PC-9 (cell line): ENCODE results near the gene LAMTOR4. TPM values are rescaled to one million over a fixed set of nuclear protein-coding genes. Genes with fewer than 3 reads are reported as not detected.

Experiments used
- BruUV-seq: library from RNA; stranded (reverse); fragments of 400-500 nt; replicated peaks from 2 replicates; lab custom pipeline; 2021; lab: Mats Ljungman, UMichigan
- CTCF ChIA-PET: fragments of 300-600 bp; sonication (Branson Sonifier 250); formaldehyde crosslinking; loops from one replicate; lab custom pipeline; 2022; ENCODE audit warnings: antibody characterized with exemption; lab: Charles Lee
- POLR2A ChIA-PET: fragments of 300-600 bp; sonication (Branson Sonifier 250); formaldehyde crosslinking; loops from one replicate; lab custom pipeline; 2022; ENCODE audit warnings: antibody characterized with exemption; ENCODE audit not compliant: unreplicated experiment; lab: Charles Lee
- DNase-seq, 2 experiments: peaks; one replicate each; pipeline versions ENCODE4 v3.0.0 to v3.0.0-alpha.2; 2015 to 2022; ENCODE audit warnings: mixed read lengths in 1 of 2
- H2AFZ ChIP-seq: fragments of 200-600 bp; sonication (generic); 2 replicates; pipeline ENCODE4 v1.8.1; 2017; ENCODE audit warnings: antibody characterized with exemption
- H3F3A ChIP-seq: fragments of 200-600 bp; sonication (generic); 2 replicates; pipeline ENCODE4 v1.8.1; 2017; ENCODE audit warnings: antibody characterized with exemption, mild to moderate bottlenecking, low read depth; ENCODE audit not compliant: insufficient read depth
- H3K27ac ChIP-seq: fragments of 200-600 bp; sonication (generic); 2 replicates; pipeline ENCODE4 v1.6.1; 2016; ENCODE audit warnings: mixed run types
- H3K27me3 ChIP-seq: fragments of 200-600 bp; sonication (generic); 2 replicates; pipeline ENCODE4 v1.6.1; 2016; ENCODE audit warnings: low read depth, mixed run types; ENCODE audit not compliant: insufficient read depth
- H3K36me3 ChIP-seq: fragments of 200-600 bp; sonication (generic); 2 replicates; pipeline ENCODE4 v1.6.1; 2016; ENCODE audit warnings: low read depth, mixed run types
- H3K4me1 ChIP-seq: fragments of 200-600 bp; sonication (generic); replicated peaks from 2 replicates; pipeline ENCODE4 v1.6.1; 2016; ENCODE audit warnings: mixed run types; ENCODE audit not compliant: insufficient read depth
- H3K4me2 ChIP-seq: fragments of 200-600 bp; sonication (generic); 2 replicates; pipeline ENCODE4 v1.6.1; 2017; ENCODE audit warnings: mixed run types
- H3K4me3 ChIP-seq: fragments of 200-600 bp; sonication (generic); 2 replicates; pipeline ENCODE4 v1.6.1; 2016; ENCODE audit warnings: mixed run types
- H3K79me2 ChIP-seq: fragments of 200-600 bp; sonication (generic); 2 replicates; pipeline ENCODE4 v1.6.1; 2017; ENCODE audit warnings: low read depth, mixed run types
- H3K9me2 ChIP-seq: fragments of 200-600 bp; sonication (generic); 2 replicates; pipeline ENCODE4 v1.8.1; 2017; ENCODE audit warnings: mild to moderate bottlenecking; ENCODE audit not compliant: insufficient read depth
- H3K9me3 ChIP-seq: fragments of 200-600 bp; sonication (generic); 2 replicates; pipeline ENCODE4 v1.8.1; 2016; ENCODE audit warnings: low read depth; ENCODE audit not compliant: insufficient read depth
- H4K20me1 ChIP-seq: fragments of 200-600 bp; sonication (generic); 2 replicates; pipeline ENCODE4 v1.8.1; 2017; ENCODE audit not compliant: insufficient read depth
- EZH2 ChIP-seq: fragments of 200-600 bp; sonication (generic); IDR thresholded peaks from 2 replicates; pipeline ENCODE4 v1.8.0; 2017; ENCODE audit warnings: antibody characterized with exemption, low read depth
- intact Hi-C: fragments of 100-400 bp; cut with micrococcal nuclease; formaldehyde crosslinking; loops from one replicate; pipeline ENCODE4 v1.10.0; 2022; ENCODE audit not compliant: unreplicated experiment
- total RNA-seq: library from RNA; stranded (reverse); gene quantifications from 2 replicates; pipeline ENCODE4 v1.2.3, GENCODE V29; 2021
- TF ChIP-seq, protein P1 (sequence below): fragments of 200-600 bp; sonication (generic); conservative IDR thresholded peaks from 2 replicates; pipeline ENCODE4 v1.6.1; 2017; ENCODE audit warnings: mixed run types, antibody characterized with exemption, mild to moderate bottlenecking, moderate library complexity

Gene LAMTOR4
- total RNA-seq, 1 experiment from 2014 or later: 160 TPM

DNA sequence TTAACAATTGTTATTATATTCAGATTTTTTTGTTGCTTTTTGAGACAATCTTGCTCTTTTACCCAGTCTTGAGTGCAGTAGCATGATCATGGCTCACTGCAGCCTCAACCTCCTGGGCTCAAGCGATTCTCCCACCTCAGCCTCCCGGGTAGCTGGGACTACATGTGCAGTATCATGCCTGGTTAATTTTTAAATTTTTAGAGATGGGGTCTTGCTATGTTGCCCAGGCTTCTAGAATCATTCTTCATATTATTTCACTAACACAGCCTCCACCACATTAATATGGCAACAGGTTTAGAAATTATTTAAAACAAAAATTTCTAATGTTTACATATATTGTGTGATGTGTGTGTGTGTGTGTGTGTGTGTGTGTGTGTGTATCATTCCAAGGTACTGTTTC lies 1.4 kb upstream of the LAMTOR4 start:
- H3K79me2 ChIP-seq: peaks cover 24% of the 10 kb centered on the region
- H3K9me2 ChIP-seq: no peaks in the 10 kb centered on the region
- H3K4me2 ChIP-seq: no peak overlapping the region
- no peaks in the 10 kb centered on the region for H3K9me3 ChIP-seq
- H2AFZ ChIP-seq: no peak overlapping the region
- peaks cover 39% of the 10 kb centered on the region for H3K4me1 ChIP-seq
- H4K20me1 ChIP-seq: no peaks in the 10 kb centered on the region
- H3K4me3 ChIP-seq: no peak overlapping the region
- H3F3A ChIP-seq: peaks cover 43% of the 10 kb centered on the region
- BruUV-seq: no TSS peak
- no peaks in the 10 kb centered on the region for H3K27me3 ChIP-seq
- no peak for DNase-seq
- intact Hi-C loops: no loop called here
- CTCF ChIA-PET: interaction anchor here (0.7 kb wide), 1 partner anchor 337 kb away, joined by 4 read pairs; the partner anchor contains the start of gene NYAP1
- POLR2A ChIA-PET: interaction anchor here (0.5 to 0.6 kb wide), 2 partner anchors 10 to 680 kb away, joined by 4 to 5 read pairs; partner anchors contain the start of gene EPHB4
- no peak for TF ChIP-seq EZH2
- TF ChIP-seq, protein P1, sequence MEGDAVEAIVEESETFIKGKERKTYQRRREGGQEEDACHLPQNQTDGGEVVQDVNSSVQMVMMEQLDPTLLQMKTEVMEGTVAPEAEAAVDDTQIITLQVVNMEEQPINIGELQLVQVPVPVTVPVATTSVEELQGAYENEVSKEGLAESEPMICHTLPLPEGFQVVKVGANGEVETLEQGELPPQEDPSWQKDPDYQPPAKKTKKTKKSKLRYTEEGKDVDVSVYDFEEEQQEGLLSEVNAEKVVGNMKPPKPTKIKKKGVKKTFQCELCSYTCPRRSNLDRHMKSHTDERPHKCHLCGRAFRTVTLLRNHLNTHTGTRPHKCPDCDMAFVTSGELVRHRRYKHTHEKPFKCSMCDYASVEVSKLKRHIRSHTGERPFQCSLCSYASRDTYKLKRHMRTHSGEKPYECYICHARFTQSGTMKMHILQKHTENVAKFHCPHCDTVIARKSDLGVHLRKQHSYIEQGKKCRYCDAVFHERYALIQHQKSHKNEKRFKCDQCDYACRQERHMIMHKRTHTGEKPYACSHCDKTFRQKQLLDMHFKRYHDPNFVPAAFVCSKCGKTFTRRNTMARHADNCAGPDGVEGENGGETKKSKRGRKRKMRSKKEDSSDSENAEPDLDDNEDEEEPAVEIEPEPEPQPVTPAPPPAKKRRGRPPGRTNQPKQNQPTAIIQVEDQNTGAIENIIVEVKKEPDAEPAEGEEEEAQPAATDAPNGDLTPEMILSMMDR: no peak
- no peaks in the 10 kb centered on the region; the same call in 1 of the 2 replicates for H3K36me3 ChIP-seq
- H3K27ac ChIP-seq: no peak overlapping the region

GRCh38 chr7:100148225-100148558 lies 526 bp upstream of the LAMTOR4 start:
- H3K4me1 ChIP-seq: peaks cover 32% of the 10 kb centered on the region
- no peak for DNase-seq
- H4K20me1 ChIP-seq: no peaks in the 10 kb centered on the region
- TF ChIP-seq, protein P1: no peak
- no peak for TF ChIP-seq EZH2
- H3F3A ChIP-seq: peaks cover 43% of the 10 kb centered on the region
- CTCF ChIA-PET: interaction anchor here (0.5 to 0.7 kb wide), 2 partner anchors 336 to 996 kb away, joined by 4 to 7 read pairs; partner anchors contain the start of gene NYAP1
- H2AFZ ChIP-seq: peak overlapping the region; percentile 56; the same call in 1 of the 2 replicates
- H3K27me3 ChIP-seq: no peaks in the 10 kb centered on the region
- no peak overlapping the region for H3K27ac ChIP-seq
- peaks cover 24% of the 10 kb centered on the region for H3K79me2 ChIP-seq
- intact Hi-C loops: no loop called here
- no peaks in the 10 kb centered on the region for H3K9me3 ChIP-seq
- H3K9me2 ChIP-seq: no peaks in the 10 kb centered on the region
- BruUV-seq: no TSS peak
- H3K4me3 ChIP-seq: peak overlapping the region; percentile 41; the same call in 1 of the 2 replicates
- POLR2A ChIA-PET: interaction anchor here (0.6 to 1.0 kb wide), 4 partner anchors 10 to 677 kb away, joined by 3 to 21 read pairs (median 6); no protein-coding TSS in a partner anchor
- peak overlapping the region; percentile 100 for H3K4me2 ChIP-seq
- H3K36me3 ChIP-seq: no peaks in the 10 kb centered on the region; the same call in 1 of the 2 replicates

- Histone ChIP-seq H3K4me1 (peaks cover 50% of the 10 kb centered on the region), H3K27ac (no peak overlapping the region), H3K4me3 (no peak overlapping the region), H4K20me1 (peaks cover 21% of the 10 kb centered on the region), H3K9me3 (no peaks in the 10 kb centered on the region), H3K4me2 (no peak overlapping the region), H3F3A (peaks cover 63% of the 10 kb centered on the region), H3K36me3 (peaks cover 4% of the 10 kb centered on the region; the same call in 1 of the 2 replicates), H2AFZ (no peak overlapping the region), H3K79me2 (peaks cover 39% of the 10 kb centered on the region), H3K27me3 (no peaks in the 10 kb centered on the region), H3K9me2 (no peaks in the 10 kb centered on the region)
- DNase-seq: no peak
- no TSS peak for BruUV-seq
- ChIA-PET CTCF (interaction anchor here (0.6 kb wide), 1 partner anchor 22 kb away, joined by 4 read pairs; no protein-coding TSS in a partner anchor), POLR2A (interaction anchor here (0.7 kb wide), 1 partner anchor 29 kb away, joined by 7 read pairs; no protein-coding TSS in a partner anchor)
- TF ChIP-seq, protein P1: no peak
- TF ChIP-seq EZH2: no peak
- intact Hi-C loops: no loop called here
Measured at GRCh38 chr7:100152404-100152803, 3.7 kb downstream of the LAMTOR4 start.
